ENCODE results near the gene SMG5.

The SMG5 gene

DNA sequence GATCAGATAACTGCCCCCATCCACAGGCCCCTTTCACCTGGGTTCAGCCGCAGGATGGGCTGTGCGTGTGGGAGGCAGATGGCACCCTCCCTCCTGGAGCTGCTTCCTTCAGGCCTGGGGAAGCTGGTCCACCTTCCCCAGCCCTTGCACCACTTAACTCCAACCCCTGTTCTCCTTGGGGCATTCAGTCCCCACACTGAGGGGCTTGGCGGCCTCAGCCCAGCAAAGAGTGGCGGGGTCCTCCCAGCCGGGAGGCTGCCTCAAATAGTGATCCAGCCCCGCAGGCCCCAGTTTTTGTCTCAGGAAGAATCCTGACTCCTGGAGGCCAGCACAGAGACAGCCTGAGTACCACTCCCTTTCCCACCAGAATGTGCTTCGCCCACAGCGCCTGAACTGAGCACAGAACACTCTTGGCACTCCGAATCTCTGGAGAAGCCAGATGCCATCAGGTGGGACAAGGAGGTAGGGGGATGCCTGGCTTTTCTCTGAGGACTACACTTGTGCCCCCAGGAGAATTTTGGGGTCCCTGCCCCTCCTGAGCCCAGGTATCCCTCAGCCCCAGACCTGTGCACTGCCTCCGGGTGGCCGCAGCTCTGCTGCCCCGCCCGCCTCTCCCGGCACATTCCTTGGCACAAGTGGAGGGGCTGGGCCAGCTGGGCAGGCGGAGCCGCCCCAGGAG is 35.7 kb downstream of the SMG5 start:
- ChIA-PET CTCF (interaction anchor here (1.9 kb wide), 1 partner anchor 22 kb away, joined by 7 read pairs; no protein-coding TSS in a partner anchor), POLR2A (interaction anchor here (1.0 to 1.2 kb wide), 2 partner anchors 21 to 35 kb away, joined by 3 to 5 read pairs; partner anchors contain the start of gene SMG5)
- no peak for DNase-seq (ENCODE audit: extremely low spot score)
- TF ChIP-seq SP1 (IDR thresholded peaks at IDR 0.05) (no peak), SUZ12 (IDR thresholded peaks at IDR 0.05) (no peak), ZNF384 (IDR thresholded peaks at IDR 0.05) (no peak), TARDBP (IDR thresholded peaks at IDR 0.05) (no peak), FOXM1 (IDR thresholded peaks at IDR 0.05; ENCODE audit: borderline replicate concordance) (no peak)

GRCh38 chr1:156246241-156246780 is 36.3 kb downstream of the SMG5 start:
- CTCF ChIA-PET, result interaction anchor here (1.9 kb wide), 1 partner anchor 21 kb away, joined by 7 read pairs; no protein-coding TSS in a partner anchor
- POLR2A ChIA-PET, result interaction anchor here (1.0 to 1.2 kb wide), 3 partner anchors 22 to 36 kb away, joined by 3 to 5 read pairs (median 4); partner anchors contain the start of gene SMG5
- no peak for DNase-seq (ENCODE audit: extremely low spot score)
- TF ChIP-seq NFRKB (IDR thresholded peaks at IDR 0.05), result no peak
- TF ChIP-seq TARDBP (IDR thresholded peaks at IDR 0.05), result no peak
- no peak for TF ChIP-seq FOXM1 (IDR thresholded peaks at IDR 0.05; ENCODE audit: borderline replicate concordance)
- no peak for TF ChIP-seq SP1 (IDR thresholded peaks at IDR 0.05)
- TF ChIP-seq PKNOX1 (IDR thresholded peaks at IDR 0.05), result no peak
- TF ChIP-seq LEF1 (IDR thresholded peaks at IDR 0.05; ENCODE audit: borderline replicate concordance), result no peak
- TF ChIP-seq SUZ12 (IDR thresholded peaks at IDR 0.05), result no peak
- no peak for TF ChIP-seq FOXK2 (IDR thresholded peaks at IDR 0.05)
- TF ChIP-seq BHLHE40 (IDR thresholded peaks at IDR 0.05; ENCODE audit: borderline replicate concordance), result no peak
- TF ChIP-seq ZNF384 (IDR thresholded peaks at IDR 0.05), result no peak

DNA sequence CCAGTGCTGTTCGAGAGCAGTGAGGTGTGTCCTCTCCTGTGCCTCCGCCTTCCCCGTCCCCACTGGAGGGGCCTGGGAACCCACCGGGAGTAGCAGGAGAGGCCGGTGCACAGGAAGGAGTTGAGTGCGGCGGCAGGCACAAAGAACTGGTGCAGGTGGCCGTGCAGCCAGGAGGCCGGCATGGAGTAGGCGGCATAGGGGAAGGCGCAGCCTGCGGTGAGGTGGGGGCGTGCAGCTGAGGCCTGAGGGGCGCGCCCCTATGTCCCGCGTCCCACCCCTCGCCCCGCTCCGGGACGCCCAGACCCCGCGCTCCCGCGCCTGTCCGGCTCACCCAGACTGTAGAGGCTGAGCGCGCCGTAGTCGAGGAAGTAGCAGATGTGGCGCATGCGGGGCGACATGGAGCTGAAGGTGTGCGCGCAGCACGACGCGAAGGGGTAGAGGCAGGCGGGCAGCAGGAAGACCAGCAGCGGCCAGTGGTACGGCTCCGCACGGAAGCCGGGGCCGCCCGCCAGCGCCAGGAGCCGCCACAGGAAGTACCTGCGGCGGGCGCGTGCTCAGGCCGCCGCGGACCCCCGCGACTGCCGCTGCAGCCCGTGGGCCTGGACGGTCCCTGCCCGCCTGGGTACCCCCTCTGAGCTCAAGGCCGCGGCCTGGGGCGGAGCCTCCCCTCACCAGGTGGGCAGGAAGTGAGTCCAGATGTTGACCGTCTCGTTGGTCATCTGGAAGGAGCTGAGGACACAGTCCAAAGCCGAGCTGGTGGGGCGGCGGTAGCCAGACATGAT is 37.0 kb downstream of the SMG5 start:
- TF ChIP-seq ARNT (IDR thresholded peaks at IDR 0.05) (no peak), CTBP1 (IDR thresholded peaks at IDR 0.05; ENCODE audit: borderline replicate concordance) (no peak), ZNF384 (IDR thresholded peaks at IDR 0.05) (no peak), FOXK2 (IDR thresholded peaks at IDR 0.05) (no peak), PKNOX1 (IDR thresholded peaks at IDR 0.05) (no peak), TARDBP (IDR thresholded peaks at IDR 0.05) (no peak), FOXA1 (IDR thresholded peaks at IDR 0.05) (no peak), SP1 (IDR thresholded peaks at IDR 0.05) (no peak), HDGF (IDR thresholded peaks at IDR 0.05; ENCODE audit: borderline replicate concordance) (no peak), NFRKB (IDR thresholded peaks at IDR 0.05) (no peak), SUZ12 (IDR thresholded peaks at IDR 0.05) (no peak), BHLHE40 (IDR thresholded peaks at IDR 0.05; ENCODE audit: borderline replicate concordance) (no peak), LEF1 (IDR thresholded peaks at IDR 0.05; ENCODE audit: borderline replicate concordance) (no peak), ELF4 (IDR thresholded peaks at IDR 0.05) (no peak), FOXM1 (IDR thresholded peaks at IDR 0.05; ENCODE audit: borderline replicate concordance) (no peak), L3MBTL2 (conservative IDR thresholded peaks at IDR 0.05) (no peak)
- DNase-seq (ENCODE audit: extremely low spot score), result no peak
- CTCF ChIA-PET, result interaction anchor here (1.9 kb wide), 1 partner anchor 21 kb away, joined by 7 read pairs; no protein-coding TSS in a partner anchor
- POLR2A ChIA-PET, result interaction anchor here (1.0 to 1.2 kb wide), 3 partner anchors 22 to 37 kb away, joined by 3 to 5 read pairs (median 4); partner anchors contain the start of gene SMG5

GRCh38 chr1:156244712-156245111 is 37.9 kb downstream of the SMG5 start:
- no peak for TF ChIP-seq FOXM1 (IDR thresholded peaks at IDR 0.05; ENCODE audit: borderline replicate concordance)
- TF ChIP-seq SP1 (IDR thresholded peaks at IDR 0.05), result no peak
- TF ChIP-seq LEF1 (IDR thresholded peaks at IDR 0.05; ENCODE audit: borderline replicate concordance), result no peak
- no peak for TF ChIP-seq ZNF384 (IDR thresholded peaks at IDR 0.05)
- no peak for TF ChIP-seq BHLHE40 (IDR thresholded peaks at IDR 0.05; ENCODE audit: borderline replicate concordance)
- no peak for TF ChIP-seq FOXA1 (IDR thresholded peaks at IDR 0.05)
- no peak for TF ChIP-seq L3MBTL2 (conservative IDR thresholded peaks at IDR 0.05)
- no peak for TF ChIP-seq FOXK2 (IDR thresholded peaks at IDR 0.05)
- no peak for TF ChIP-seq PKNOX1 (IDR thresholded peaks at IDR 0.05)
- no peak for TF ChIP-seq ELF4 (IDR thresholded peaks at IDR 0.05)
- no peak for TF ChIP-seq SUZ12 (IDR thresholded peaks at IDR 0.05)
- TF ChIP-seq NFRKB (IDR thresholded peaks at IDR 0.05), result no peak
- no peak for TF ChIP-seq TARDBP (IDR thresholded peaks at IDR 0.05)
- TF ChIP-seq HDGF (IDR thresholded peaks at IDR 0.05; ENCODE audit: borderline replicate concordance), result no peak
- ChIA-PET POLR2A (no interaction called here), CTCF (interaction anchor here (0.6 kb wide), 1 partner anchor 32 kb away, joined by 5 read pairs; the partner anchor contains the start of gene PMF1)
- no peak for DNase-seq (ENCODE audit: extremely low spot score)

GRCh38 chr1:156244126-156244525 is 38.5 kb downstream of the SMG5 start:
- TF ChIP-seq HDGF (IDR thresholded peaks at IDR 0.05; ENCODE audit: borderline replicate concordance) (no peak), CTBP1 (IDR thresholded peaks at IDR 0.05; ENCODE audit: borderline replicate concordance) (no peak), NFRKB (IDR thresholded peaks at IDR 0.05) (no peak)
- CTCF ChIA-PET, result interaction anchor here (0.6 kb wide), 1 partner anchor 31 kb away, joined by 5 read pairs; the partner anchor contains the start of gene PMF1
- POLR2A ChIA-PET, result no interaction called here

More at GRCh38 chr1:156244126-156244525, 38.5 kb downstream of the SMG5 start:
- DNase-seq (ENCODE audit: extremely low spot score), result no peak

Data from HEK293T (cell line).